Neural progenitor cell (in vitro differentiated cells): Measurements from ENCODE around the gene TPCN1.

ENCODE experiments used
- EZH2 ChIP-seq: fragments of 200-600 bp; sonication (generic); IDR thresholded peaks from 2 replicates; pipeline ENCODE4 v1.6.1; 2017; ENCODE audit warnings: antibody characterized with exemption, mild to moderate bottlenecking, moderate library complexity
- TF ChIP-seq, protein P1 (sequence below): fragments of 200-600 bp; sonication (generic); IDR thresholded peaks from 2 replicates; pipeline ENCODE4 v1.5.1; 2017; ENCODE audit warnings: antibody characterized with exemption, mild to moderate bottlenecking

DNA sequence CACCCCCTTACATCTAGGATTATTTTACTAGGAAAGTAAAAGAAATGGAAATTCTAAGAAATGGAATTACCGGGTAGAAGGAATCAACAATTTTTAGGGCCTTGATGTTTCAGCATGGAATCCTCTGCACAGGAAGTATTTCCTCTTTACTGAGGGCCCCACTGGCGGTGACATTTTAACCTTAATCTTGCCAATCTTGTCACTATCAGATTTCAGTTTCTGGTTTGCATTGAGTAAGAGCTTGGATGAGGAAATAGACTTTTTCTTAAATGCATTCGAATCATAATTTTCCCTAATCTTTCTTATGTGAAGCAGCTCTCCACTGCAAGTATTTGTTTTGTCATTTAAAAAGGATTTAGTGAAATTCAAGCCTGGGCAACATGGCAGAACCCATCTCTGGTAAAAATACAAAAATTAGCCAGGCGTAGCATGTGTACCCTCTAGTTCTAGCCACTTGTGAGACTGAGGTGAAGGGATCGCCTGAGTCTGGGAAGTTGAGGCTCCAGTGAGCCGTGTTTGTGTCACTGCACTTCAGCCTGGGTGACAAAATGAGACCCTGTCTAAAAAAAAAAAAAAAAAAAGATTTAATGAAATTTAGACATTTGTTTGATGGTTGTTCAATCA is 40.7 kb downstream of the TPCN1 start:
- no peak for TF ChIP-seq EZH2
- TF ChIP-seq, protein P1, sequence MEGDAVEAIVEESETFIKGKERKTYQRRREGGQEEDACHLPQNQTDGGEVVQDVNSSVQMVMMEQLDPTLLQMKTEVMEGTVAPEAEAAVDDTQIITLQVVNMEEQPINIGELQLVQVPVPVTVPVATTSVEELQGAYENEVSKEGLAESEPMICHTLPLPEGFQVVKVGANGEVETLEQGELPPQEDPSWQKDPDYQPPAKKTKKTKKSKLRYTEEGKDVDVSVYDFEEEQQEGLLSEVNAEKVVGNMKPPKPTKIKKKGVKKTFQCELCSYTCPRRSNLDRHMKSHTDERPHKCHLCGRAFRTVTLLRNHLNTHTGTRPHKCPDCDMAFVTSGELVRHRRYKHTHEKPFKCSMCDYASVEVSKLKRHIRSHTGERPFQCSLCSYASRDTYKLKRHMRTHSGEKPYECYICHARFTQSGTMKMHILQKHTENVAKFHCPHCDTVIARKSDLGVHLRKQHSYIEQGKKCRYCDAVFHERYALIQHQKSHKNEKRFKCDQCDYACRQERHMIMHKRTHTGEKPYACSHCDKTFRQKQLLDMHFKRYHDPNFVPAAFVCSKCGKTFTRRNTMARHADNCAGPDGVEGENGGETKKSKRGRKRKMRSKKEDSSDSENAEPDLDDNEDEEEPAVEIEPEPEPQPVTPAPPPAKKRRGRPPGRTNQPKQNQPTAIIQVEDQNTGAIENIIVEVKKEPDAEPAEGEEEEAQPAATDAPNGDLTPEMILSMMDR = no peak
